ENCODE results near the gene MCC.

GRCh38 chr5:113056988-113057387, 431.3 kb downstream of the MCC start:
- no peak for TF ChIP-seq CTCF (IDR thresholded peaks at IDR 0.05)
- no peak for TF ChIP-seq POLR2A (IDR thresholded peaks at IDR 0.05)
